CD4-positive, alpha-beta T cell (primary cell): ENCODE results near the gene SPG7. TPM values are rescaled to one million over a fixed set of nuclear protein-coding genes. Genes with fewer than 3 reads are reported as not detected.

Experiments
- ATAC-seq: fragments of 200-7000 bp; cut with Tn5 transposase; one replicate; pipeline ENCODE4 v1.10.0; 2022; ENCODE audit warnings: mild to moderate bottlenecking; ENCODE audit not compliant: poor library complexity
- CTCF ChIA-PET: fragments of 350-600 bp; sonication (Branson Sonifier 250); formaldehyde crosslinking; loops from one replicate; lab custom pipeline; 2021; ENCODE audit warnings: antibody characterized with exemption, inconsistent platforms; lab: Charles Lee
- POLR2A ChIA-PET: fragments of 350-600 bp; sonication (Branson Sonifier 250); formaldehyde crosslinking; loops from one replicate; lab custom pipeline; 2021; ENCODE audit warnings: antibody characterized with exemption, inconsistent platforms; lab: Charles Lee
- DNase-seq, 14 experiments: peaks; one replicate each; pipeline ENCODE4 v3.0.0-alpha.2; 2013 to 2020; ENCODE audit warnings: mixed read lengths in 2 of 14
- H3K27ac ChIP-seq, 2 donors: one replicate each; pipeline versions ENCODE4 v1.5.1 to v1.7.0; 2013; ENCODE audit warnings: low read length in 2 of 2, low read depth in 1 of 2, mild to moderate bottlenecking in 1 of 2
- H3K27me3 ChIP-seq, 2 experiments: 1 replicate in 1 of 2; 2 replicates in 1 of 2; pipeline versions ENCODE4 v1.6.1 to v1.7.0; 2013; ENCODE audit warnings: low read length in 2 of 2, control low read depth in 1 of 2, mild to moderate bottlenecking in 1 of 2, moderate library complexity in 1 of 2; ENCODE audit not compliant: insufficient read depth in 2 of 2, control insufficient read depth in 1 of 2
- H3K36me3 ChIP-seq: one replicate; pipeline ENCODE4 v1.6.1; 2013; ENCODE audit warnings: low read length, control low read depth; ENCODE audit not compliant: insufficient read depth
- H3K4me1 ChIP-seq: one replicate; pipeline ENCODE4 v1.6.1; 2013; ENCODE audit warnings: low read length, control low read depth; ENCODE audit not compliant: insufficient read depth
- H3K4me3 ChIP-seq: one replicate; pipeline ENCODE4 v1.5.1; 2013; ENCODE audit warnings: mild to moderate bottlenecking, low read length, moderate library complexity
- H3K9me3 ChIP-seq, 2 experiments: 1 replicate in 1 of 2; 2 replicates in 1 of 2; pipeline versions ENCODE4 v1.6.1 to v1.7.0; 2013; ENCODE audit warnings: low read length in 2 of 2, mild to moderate bottlenecking in 2 of 2, control low read depth in 1 of 2, moderate library complexity in 1 of 2; ENCODE audit not compliant: control insufficient read depth in 1 of 2, insufficient read depth in 1 of 2
- H3K27ac Mint-ChIP-seq: one replicate; pipeline ENCODE4 v1.8.0; 2020; ENCODE audit warnings: mixed read lengths
- H3K27me3 Mint-ChIP-seq: one replicate; pipeline ENCODE4 v1.8.0; 2021; ENCODE audit warnings: mixed read lengths
- H3K36me3 Mint-ChIP-seq: one replicate; pipeline ENCODE4 v1.8.0; 2021; ENCODE audit warnings: low read depth, mixed read lengths
- H3K4me1 Mint-ChIP-seq: one replicate; pipeline ENCODE4 v1.8.0; 2021; ENCODE audit warnings: low read depth, mixed read lengths
- H3K4me3 Mint-ChIP-seq: one replicate; pipeline ENCODE4 v1.8.0; 2020; ENCODE audit warnings: mild to moderate bottlenecking, mixed read lengths
- H3K9me3 Mint-ChIP-seq: one replicate; pipeline ENCODE4 v1.8.0; 2020; ENCODE audit warnings: mixed read lengths
- intact Hi-C, 2 experiments: fragments of 100-400 bp; cut with DNase I in 1 of 2; cut with micrococcal nuclease in 1 of 2; formaldehyde crosslinking; loops; one replicate each; pipeline versions ENCODE4 v1.15.1 to v1.9.0; 2023 to 2025; cut with DNase I, micrococcal nuclease
- total RNA-seq, 174 experiments: library from RNA in 2 of 174; stranded (reverse) in 2 of 174; gene quantifications; one replicate each; pipeline ENCODE4 v1.2.3 and lab custom pipeline; 2021 to 2026
- TF ChIP-seq, protein P1 (sequence below): fragments of 200-600 bp; IDR thresholded peaks from one replicate; pipeline ENCODE4 v1.8.0; 2022; ENCODE audit warnings: antibody characterized with exemption, mild to moderate bottlenecking

The SPG7 gene
- total RNA-seq, 2 experiments from 2014 or later = 163 to 167 TPM

DNA sequence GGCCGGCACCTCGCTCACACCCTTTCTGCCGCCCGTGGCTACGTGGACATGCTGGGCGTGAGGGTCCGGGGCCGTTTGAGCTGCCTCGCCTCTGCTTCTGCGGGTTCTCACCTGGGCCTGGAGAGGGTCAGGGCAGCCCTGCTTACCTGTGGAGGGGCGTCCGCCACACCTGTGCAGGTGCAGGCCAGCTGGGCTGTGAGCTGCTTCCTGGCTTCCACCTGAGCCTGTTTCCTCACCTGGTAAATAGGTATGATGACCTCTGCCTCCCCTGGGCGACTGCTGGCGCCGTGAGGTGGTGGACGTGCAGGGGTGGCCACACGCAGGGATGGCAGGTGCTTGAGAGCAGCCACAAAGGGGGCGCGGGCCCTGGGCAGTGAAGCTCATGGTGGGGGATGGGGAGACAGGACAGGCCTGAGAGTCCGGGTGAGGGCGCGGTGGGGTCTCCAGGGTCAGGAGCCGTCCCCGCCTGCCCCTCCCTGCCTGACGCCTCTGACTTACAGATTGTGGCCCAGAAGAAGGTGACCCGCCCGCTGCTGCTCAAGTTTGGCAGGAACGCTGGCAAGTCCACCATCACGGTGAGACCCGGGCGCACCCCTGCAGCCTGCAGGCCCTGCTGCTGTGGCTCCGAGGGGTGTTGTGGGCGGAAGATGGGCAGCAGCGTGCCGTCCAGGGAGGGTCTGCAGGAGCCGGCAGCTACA lies 75.1 kb downstream of the SPG7 start:
- ChIA-PET CTCF (no interaction called here), POLR2A (no interaction called here)
- ATAC-seq = no peak
- Mint-ChIP-seq H3K9me3 (no peaks in the 10 kb centered on the region), H3K27ac (no peak overlapping the region), H3K36me3 (no peaks in the 10 kb centered on the region), H3K4me1 (no peaks in the 10 kb centered on the region), H3K27me3 (no peaks in the 10 kb centered on the region), H3K4me3 (no peak overlapping the region)
- Histone ChIP-seq H3K4me1 (no peaks in the 10 kb centered on the region), H3K4me3 (no peak overlapping the region), H3K9me3 (peaks cover 0 to 4% of the 10 kb centered on the region in 2 experiments), H3K36me3 (no peaks in the 10 kb centered on the region), H3K27ac (no peak overlapping the region), H3K27me3 (no peaks in the 10 kb centered on the region)
- TF ChIP-seq, protein P1, sequence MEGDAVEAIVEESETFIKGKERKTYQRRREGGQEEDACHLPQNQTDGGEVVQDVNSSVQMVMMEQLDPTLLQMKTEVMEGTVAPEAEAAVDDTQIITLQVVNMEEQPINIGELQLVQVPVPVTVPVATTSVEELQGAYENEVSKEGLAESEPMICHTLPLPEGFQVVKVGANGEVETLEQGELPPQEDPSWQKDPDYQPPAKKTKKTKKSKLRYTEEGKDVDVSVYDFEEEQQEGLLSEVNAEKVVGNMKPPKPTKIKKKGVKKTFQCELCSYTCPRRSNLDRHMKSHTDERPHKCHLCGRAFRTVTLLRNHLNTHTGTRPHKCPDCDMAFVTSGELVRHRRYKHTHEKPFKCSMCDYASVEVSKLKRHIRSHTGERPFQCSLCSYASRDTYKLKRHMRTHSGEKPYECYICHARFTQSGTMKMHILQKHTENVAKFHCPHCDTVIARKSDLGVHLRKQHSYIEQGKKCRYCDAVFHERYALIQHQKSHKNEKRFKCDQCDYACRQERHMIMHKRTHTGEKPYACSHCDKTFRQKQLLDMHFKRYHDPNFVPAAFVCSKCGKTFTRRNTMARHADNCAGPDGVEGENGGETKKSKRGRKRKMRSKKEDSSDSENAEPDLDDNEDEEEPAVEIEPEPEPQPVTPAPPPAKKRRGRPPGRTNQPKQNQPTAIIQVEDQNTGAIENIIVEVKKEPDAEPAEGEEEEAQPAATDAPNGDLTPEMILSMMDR = no peak
- intact Hi-C loops = no loop called here
- DNase-seq = no peak

DNA sequence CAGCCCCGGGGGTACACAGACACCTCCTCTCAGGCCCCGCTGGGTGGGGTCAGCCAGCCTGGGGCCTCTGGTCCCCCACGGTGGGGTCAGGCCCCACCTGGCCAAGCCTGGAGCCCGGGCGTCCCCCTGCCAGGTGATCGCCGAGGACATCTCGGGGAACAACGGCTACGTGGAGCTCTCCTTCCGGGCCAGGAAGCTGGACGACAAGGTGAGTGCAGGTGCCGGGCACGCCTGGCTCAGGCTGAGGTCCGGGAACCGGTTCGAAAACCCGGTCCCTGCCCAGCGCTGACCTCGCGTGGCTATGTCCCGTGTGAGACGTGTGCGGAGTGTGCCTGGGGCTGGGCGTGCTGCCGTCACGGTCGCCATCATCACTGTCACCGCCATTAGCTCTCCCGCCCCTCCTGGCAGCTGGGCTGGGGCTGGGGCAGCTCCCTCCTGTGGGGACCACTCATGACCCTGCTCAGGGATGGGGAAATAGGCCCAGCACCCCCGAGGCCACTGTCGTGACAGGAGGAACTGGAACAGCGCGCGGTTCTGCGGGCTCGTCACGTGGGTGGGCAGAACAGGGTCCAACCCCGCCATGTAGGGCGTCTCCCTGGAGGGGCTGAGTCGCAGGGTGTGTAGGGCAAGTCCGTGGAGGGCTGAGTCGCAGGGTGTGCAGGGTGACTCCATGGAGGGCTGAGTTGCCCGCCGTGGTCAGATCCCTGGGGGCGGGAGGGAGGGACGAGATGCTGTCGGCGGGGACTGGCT lies 75.9 kb downstream of the SPG7 start:
- ATAC-seq = no peak

GRCh38 chr16:89584768-89585549 lies 76.8 kb downstream of the SPG7 start:
- H3K27ac Mint-ChIP-seq = no peak overlapping the region
- H3K4me3 Mint-ChIP-seq = no peak overlapping the region
- no peaks in the 10 kb centered on the region for H3K4me1 Mint-ChIP-seq
- intact Hi-C loops = no loop called here
- no peaks in the 10 kb centered on the region for H3K9me3 Mint-ChIP-seq
- ATAC-seq = no peak
- no peaks in the 10 kb centered on the region for H3K27me3 Mint-ChIP-seq
- no peak for DNase-seq
- ChIA-PET POLR2A (no interaction called here), CTCF (no interaction called here)
- H3K36me3 Mint-ChIP-seq = no peaks in the 10 kb centered on the region
- Histone ChIP-seq H3K4me1 (no peaks in the 10 kb centered on the region), H3K27ac (no peak overlapping the region), H3K36me3 (no peaks in the 10 kb centered on the region), H3K27me3 (no peaks in the 10 kb centered on the region), H3K4me3 (no peak overlapping the region), H3K9me3 (peaks cover 0 to 4% of the 10 kb centered on the region in 2 experiments)
- TF ChIP-seq, protein P1 = no peak

More for the DNA sequence above, 75.9 kb downstream of the SPG7 start:
- no peaks in the 10 kb centered on the region for H3K36me3 ChIP-seq
- H3K27me3 Mint-ChIP-seq = no peaks in the 10 kb centered on the region
- no peaks in the 10 kb centered on the region for H3K36me3 Mint-ChIP-seq
- no peak overlapping the region for H3K4me3 ChIP-seq
- intact Hi-C loops = no loop called here
- no peak overlapping the region for H3K27ac Mint-ChIP-seq
- no peaks in the 10 kb centered on the region for H3K4me1 ChIP-seq
- ChIA-PET CTCF (no interaction called here), POLR2A (no interaction called here)
- H3K4me3 Mint-ChIP-seq = no peak overlapping the region
- no peak overlapping the region for H3K27ac ChIP-seq
- peaks cover 0 to 4% of the 10 kb centered on the region in 2 experiments for H3K9me3 ChIP-seq
- no peaks in the 10 kb centered on the region for H3K9me3 Mint-ChIP-seq
- no peak for DNase-seq
- no peaks in the 10 kb centered on the region for H3K27me3 ChIP-seq
- TF ChIP-seq, protein P1 = no peak
- no peaks in the 10 kb centered on the region for H3K4me1 Mint-ChIP-seq
